Measurements from ENCODE around the gene SLC25A4. TPM values are rescaled to one million over a fixed set of nuclear protein-coding genes. Genes with fewer than 3 reads are reported as not detected.

The SLC25A4 gene
- total and polyA plus RNA-seq, 10 of the 15 experiments (the other 5 are each of a cell fraction or from before 2014, with no cell fraction given): 12.6 to 161 (median 38.2) TPM

DNA sequence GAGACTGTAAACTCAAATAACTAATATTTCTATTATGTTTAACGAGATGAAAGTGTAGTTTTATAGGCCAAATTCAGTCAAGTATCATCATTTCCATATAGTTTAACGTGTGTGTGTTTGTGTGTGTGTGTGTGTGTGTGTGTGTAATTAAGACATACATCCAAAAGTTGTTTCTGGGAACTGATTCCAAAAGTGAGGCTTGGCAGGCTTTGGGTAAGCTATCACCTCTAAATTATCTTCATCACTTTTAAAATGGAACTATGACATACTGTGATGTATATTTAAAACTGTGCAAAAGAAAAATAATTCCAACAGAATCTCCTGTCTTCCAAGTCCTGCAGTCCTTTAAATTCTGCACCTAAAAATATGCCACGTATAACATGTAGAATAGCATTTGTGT lies 19.1 kb upstream of the SLC25A4 start:
- SMC1A ChIA-PET (ENCODE audit: uncharacterized antibody, unreplicated experiment): interaction anchor here (1.4 to 1.9 kb wide), 4 partner anchors 9 to 474 kb away, joined by 3 to 8 read pairs (median 3); no protein-coding TSS in a partner anchor
- no peak for FAIRE-seq

More for the DNA sequence above, 19.1 kb upstream of the SLC25A4 start:
- ChIA-PET POLR2A (no interaction called here), RAD21 (ENCODE audit: unreplicated experiment) (no interaction called here), CTCF (interaction anchor here (0.9 to 2.2 kb wide), 4 partner anchors 10 to 60 kb away, joined by 3 to 10 read pairs (median 8); no protein-coding TSS in a partner anchor)
- peaks cover 12% of the 10 kb centered on the region for H3K4me1 ChIP-seq (ENCODE audit: control insufficient read depth, insufficient read depth, low read length)
- no peak overlapping the region for H3K9ac ChIP-seq (ENCODE audit: control insufficient read depth, insufficient read depth, low read length)
- intact Hi-C loops (cut with micrococcal nuclease; ENCODE audit: unreplicated experiment): no loop called here
- H3K9me3 ChIP-seq (replicated peaks; ENCODE audit: control insufficient read depth, insufficient read depth, low read length): no peaks in the 10 kb centered on the region; the same call in 1 of the 3 replicates
- WGBS (ENCODE audit: insufficient coverage, insufficient replicate concordance, low lambda C conversion rate, missing lambda C conversion rate): 27% methylated on average over 3 of the region's 3 CpGs
- no peaks in the 10 kb centered on the region for H4K20me1 ChIP-seq (ENCODE audit: control insufficient read depth, insufficient read depth)
- no peak overlapping the region for H3K4me3 ChIP-seq
- no peaks in the 10 kb centered on the region for H3K36me3 ChIP-seq (ENCODE audit: control insufficient read depth in 2 of 2, insufficient read depth in 2 of 2, low read length in 1 of 2)
- ATAC-seq (no peak), DNase-seq (ENCODE audit: low read depth, low spot score) (no peak)
- TF ChIP-seq MXI1 (IDR thresholded peaks at IDR 0.05; ENCODE audit: low read depth, low read length) (no peak), JUNB (IDR thresholded peaks at IDR 0.05) (no peak), WRNIP1 (IDR thresholded peaks at IDR 0.05; ENCODE audit: borderline replicate concordance, low read depth, low read length) (no peak), ZNF274 (IDR thresholded peaks at IDR 0.05; ENCODE audit: insufficient read depth, insufficient read length) (no peak), EP300 (IDR thresholded peaks at IDR 0.05; ENCODE audit: borderline replicate concordance in 1 of 2, control insufficient read depth in 1 of 2, low read depth in 2 of 2, low read length in 2 of 2) (no peak), POLR2AphosphoS5 (IDR thresholded peaks at IDR 0.05; ENCODE audit: low read length) (no peak)
- TF ChIP-seq, protein P1, sequence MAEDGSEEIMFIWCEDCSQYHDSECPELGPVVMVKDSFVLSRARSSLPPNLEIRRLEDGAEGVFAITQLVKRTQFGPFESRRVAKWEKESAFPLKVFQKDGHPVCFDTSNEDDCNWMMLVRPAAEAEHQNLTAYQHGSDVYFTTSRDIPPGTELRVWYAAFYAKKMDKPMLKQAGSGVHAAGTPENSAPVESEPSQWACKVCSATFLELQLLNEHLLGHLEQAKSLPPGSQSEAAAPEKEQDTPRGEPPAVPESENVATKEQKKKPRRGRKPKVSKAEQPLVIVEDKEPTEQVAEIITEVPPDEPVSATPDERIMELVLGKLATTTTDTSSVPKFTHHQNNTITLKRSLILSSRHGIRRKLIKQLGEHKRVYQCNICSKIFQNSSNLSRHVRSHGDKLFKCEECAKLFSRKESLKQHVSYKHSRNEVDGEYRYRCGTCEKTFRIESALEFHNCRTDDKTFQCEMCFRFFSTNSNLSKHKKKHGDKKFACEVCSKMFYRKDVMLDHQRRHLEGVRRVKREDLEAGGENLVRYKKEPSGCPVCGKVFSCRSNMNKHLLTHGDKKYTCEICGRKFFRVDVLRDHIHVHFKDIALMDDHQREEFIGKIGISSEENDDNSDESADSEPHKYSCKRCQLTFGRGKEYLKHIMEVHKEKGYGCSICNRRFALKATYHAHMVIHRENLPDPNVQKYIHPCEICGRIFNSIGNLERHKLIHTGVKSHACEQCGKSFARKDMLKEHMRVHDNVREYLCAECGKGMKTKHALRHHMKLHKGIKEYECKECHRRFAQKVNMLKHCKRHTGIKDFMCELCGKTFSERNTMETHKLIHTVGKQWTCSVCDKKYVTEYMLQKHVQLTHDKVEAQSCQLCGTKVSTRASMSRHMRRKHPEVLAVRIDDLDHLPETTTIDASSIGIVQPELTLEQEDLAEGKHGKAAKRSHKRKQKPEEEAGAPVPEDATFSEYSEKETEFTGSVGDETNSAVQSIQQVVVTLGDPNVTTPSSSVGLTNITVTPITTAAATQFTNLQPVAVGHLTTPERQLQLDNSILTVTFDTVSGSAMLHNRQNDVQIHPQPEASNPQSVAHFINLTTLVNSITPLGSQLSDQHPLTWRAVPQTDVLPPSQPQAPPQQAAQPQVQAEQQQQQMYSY (CRISPR knock-in tag; IDR thresholded peaks at IDR 0.05): no peak
- no TSS peak for BruUV-seq (replicated peaks)
- H3K27ac ChIP-seq (ENCODE audit: control insufficient read depth, insufficient read depth): no peak overlapping the region
- H3K4me2 ChIP-seq (ENCODE audit: control insufficient read depth, insufficient read depth): no peak overlapping the region
- no peaks in the 10 kb centered on the region for H3K79me2 ChIP-seq (ENCODE audit: control insufficient read depth, insufficient read depth, low read length)
- no peak overlapping the region for H2AFZ ChIP-seq (ENCODE audit: control insufficient read depth, low read depth, low read length)
- in situ Hi-C loops (cut with MboI): no loop called here
- H3K27me3 ChIP-seq (replicated peaks in 1 of 2; ENCODE audit: control insufficient read depth in 2 of 2, insufficient read depth in 2 of 2, low read length in 1 of 2): peaks cover 0 to 7% of the 10 kb centered on the region in 2 experiments; a peak in 2 of 4 replicates
